Nephron (organoid): ENCODE measurements around the gene ARFGEF2.
A peak's percentile ranks its signal among the peaks of the same experiment; 100 is the strongest.

Experiments used
- H3K27ac Mint-ChIP-seq, 3 experiments: 2 replicates each; pipeline ENCODE4 v1.8.0; 2020; ENCODE audit warnings: mixed read lengths in 3 of 3, mild to moderate bottlenecking in 2 of 3, moderate library complexity in 1 of 3
- H3K27me3 Mint-ChIP-seq: 2 replicates; pipeline ENCODE4 v1.8.0; 2021; ENCODE audit warnings: low read depth, mild to moderate bottlenecking, moderate library complexity, mixed read lengths
- H3K36me3 Mint-ChIP-seq: 2 replicates; pipeline ENCODE4 v1.8.0; 2020; ENCODE audit warnings: low read depth, mixed read lengths
- H3K4me1 Mint-ChIP-seq: 2 replicates; pipeline ENCODE4 v1.8.0; 2020; ENCODE audit warnings: mixed read lengths
- H3K4me3 Mint-ChIP-seq, 3 experiments: 2 replicates each; pipeline ENCODE4 v1.8.0; 2020; ENCODE audit warnings: mild to moderate bottlenecking in 3 of 3, mixed read lengths in 3 of 3, moderate library complexity in 2 of 3
- H3K9me3 Mint-ChIP-seq: 2 replicates; pipeline ENCODE4 v1.8.0; 2020; ENCODE audit warnings: mixed read lengths
- TF ChIP-seq, protein P1 (sequence below), 3 experiments: fragments of 200-600 bp; sonication (generic); IDR thresholded peaks; one replicate each; pipeline ENCODE4 v1.5.0; 2021; ENCODE audit warnings: antibody characterized with exemption in 3 of 3; ENCODE audit not compliant: unreplicated experiment in 3 of 3

ARFGEF2 gene

DNA sequence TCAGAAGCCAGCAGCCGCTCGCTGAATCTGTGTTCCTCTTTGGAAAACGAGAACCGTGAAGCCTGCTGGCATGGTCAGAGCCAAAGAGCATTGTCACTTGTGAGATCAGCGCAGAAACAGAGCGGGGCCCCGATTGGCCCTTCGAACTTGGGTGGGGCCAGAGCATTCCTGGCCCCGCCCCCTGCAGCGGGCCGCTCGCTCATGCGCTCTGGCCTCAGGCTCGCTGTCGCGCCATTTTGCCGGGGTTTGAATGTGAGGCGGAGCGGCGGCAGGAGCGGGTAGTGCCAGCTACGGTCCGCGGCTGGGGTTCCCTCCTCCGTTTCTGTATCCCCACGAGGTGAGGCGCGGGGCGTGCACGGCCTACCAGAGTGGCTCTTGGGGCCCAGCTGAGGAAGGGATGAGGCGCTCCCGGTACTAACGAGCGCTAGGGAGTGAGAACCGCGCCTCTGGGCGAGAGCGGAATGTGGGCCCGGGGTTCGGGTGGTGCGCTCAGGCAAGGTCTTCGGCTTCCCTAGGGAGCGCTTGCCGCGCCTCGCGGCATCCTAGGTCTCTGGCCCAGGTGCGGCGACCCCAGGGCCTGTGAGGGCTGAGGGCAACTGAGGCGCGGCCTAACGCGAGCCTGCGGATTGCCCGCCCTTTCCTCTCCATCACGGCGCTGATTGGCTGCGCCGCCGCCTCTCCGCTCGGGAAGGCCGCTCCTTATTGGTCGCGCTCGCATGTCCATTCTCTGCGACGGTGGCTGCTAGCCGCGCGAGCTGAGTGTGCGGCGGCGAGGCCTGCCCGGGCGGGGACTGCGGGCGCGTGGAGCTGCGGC, 124.8 kb downstream of the ARFGEF2 start, which contains the start of gene CSE1L:
Gene CSE1L, plus strand, starts transcription at position 226 of the 814 bp plus-strand sequence. CDS start 12,152 bp downstream, outside the sequence.
- TF ChIP-seq, protein P1, sequence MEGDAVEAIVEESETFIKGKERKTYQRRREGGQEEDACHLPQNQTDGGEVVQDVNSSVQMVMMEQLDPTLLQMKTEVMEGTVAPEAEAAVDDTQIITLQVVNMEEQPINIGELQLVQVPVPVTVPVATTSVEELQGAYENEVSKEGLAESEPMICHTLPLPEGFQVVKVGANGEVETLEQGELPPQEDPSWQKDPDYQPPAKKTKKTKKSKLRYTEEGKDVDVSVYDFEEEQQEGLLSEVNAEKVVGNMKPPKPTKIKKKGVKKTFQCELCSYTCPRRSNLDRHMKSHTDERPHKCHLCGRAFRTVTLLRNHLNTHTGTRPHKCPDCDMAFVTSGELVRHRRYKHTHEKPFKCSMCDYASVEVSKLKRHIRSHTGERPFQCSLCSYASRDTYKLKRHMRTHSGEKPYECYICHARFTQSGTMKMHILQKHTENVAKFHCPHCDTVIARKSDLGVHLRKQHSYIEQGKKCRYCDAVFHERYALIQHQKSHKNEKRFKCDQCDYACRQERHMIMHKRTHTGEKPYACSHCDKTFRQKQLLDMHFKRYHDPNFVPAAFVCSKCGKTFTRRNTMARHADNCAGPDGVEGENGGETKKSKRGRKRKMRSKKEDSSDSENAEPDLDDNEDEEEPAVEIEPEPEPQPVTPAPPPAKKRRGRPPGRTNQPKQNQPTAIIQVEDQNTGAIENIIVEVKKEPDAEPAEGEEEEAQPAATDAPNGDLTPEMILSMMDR (IDR thresholded peaks at IDR 0.05; ENCODE audit: unreplicated experiment in 3 of 3), result peak in 2 of 3 experiments; percentile 13 to 28
- Mint-ChIP-seq H3K9me3 (no peaks in the 10 kb centered on the region), H3K4me1 (peaks cover 21% of the 10 kb centered on the region), H3K27ac (peak within 1 kb of the TSS; percentile 86 to 98 (median 95)), H3K4me3 (peak within 1 kb of the TSS; percentile 99 to 100 (median 99)), H3K27me3 (no peaks in the 10 kb centered on the region), H3K36me3 (peaks cover 24% of the 10 kb centered on the region)

DNA sequence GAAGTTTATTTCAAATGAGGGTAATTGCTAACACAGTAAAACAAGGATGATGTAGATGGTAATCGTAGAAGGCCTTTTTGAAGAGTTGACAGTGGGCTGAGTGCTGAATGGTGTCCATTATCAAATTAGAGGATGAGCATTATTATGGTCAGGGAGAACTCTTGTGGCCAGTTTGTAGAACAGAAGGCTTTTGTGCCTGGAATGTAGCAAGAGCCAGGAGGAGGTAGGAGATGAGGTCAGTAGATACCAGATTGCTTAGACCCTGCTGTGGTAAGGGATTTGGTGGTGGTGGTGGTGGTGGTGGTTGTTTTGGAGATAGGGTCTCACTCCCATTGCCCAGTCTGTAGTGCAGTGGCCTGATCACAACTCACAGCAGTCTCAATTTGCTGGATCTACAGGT, 130.8 kb downstream of the ARFGEF2 start:
- H3K27me3 Mint-ChIP-seq, result no peaks in the 10 kb centered on the region
- H3K27ac Mint-ChIP-seq, result peak overlapping the region in 1 of 3 experiments; percentile 38
- H3K4me1 Mint-ChIP-seq, result peaks cover 18% of the 10 kb centered on the region
- H3K36me3 Mint-ChIP-seq, result peaks cover 33% of the 10 kb centered on the region
- H3K4me3 Mint-ChIP-seq, result no peak overlapping the region
- TF ChIP-seq, protein P1 (IDR thresholded peaks at IDR 0.05; ENCODE audit: unreplicated experiment in 3 of 3), result no peak
- no peaks in the 10 kb centered on the region for H3K9me3 Mint-ChIP-seq

DNA sequence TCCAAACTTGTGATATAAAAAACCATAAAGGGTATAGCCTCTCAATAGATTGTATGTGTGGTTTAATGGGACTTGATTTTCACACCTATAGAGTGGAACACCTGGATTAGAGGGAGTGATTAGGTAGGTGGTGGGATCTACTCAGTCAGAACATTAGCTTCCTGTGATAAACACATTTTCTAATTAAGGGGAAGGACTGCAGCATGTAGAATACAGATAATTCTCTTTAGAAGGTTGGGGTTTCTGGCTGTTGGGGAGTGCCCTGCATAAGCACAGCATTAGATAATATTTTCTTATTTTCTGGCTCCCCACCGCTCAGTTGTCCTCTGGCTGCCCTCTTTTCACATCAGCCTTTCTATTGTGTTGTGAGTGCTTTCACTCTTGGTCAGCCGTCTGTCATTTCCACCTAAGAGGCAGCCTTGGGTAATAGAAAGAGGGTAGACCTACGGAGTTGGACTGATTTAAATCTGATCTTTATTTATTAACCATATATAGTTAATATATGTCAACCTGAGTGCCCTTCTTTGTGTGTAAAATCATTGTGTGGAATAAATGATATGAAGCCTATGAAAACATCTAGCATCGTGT, 132.6 kb downstream of the ARFGEF2 start:
- H3K4me3 Mint-ChIP-seq, result no peak overlapping the region
- TF ChIP-seq, protein P1 (IDR thresholded peaks at IDR 0.05; ENCODE audit: unreplicated experiment in 3 of 3), result no peak
- no peaks in the 10 kb centered on the region for H3K27me3 Mint-ChIP-seq

DNA sequence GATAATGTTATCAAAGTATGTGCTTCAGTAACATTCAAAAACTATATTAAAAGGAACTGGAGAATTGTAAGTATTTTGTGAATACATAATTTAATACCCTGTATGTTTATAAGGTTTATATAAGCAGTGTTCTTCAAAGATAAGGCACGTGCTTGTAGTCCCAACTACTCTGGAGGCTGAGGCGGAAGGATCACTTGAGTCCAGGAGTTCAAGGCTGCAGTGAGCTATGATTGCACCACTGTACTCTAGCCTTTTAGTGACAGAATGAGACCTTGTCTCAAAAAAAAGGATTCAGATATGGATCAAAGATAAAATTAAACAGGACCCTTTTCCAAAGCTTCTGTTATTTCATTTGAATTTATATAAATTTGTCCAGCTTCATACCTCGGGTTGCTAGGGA, 141.8 kb downstream of the ARFGEF2 start:
- Mint-ChIP-seq H3K4me1 (no peaks in the 10 kb centered on the region), H3K27me3 (no peaks in the 10 kb centered on the region), H3K27ac (no peak overlapping the region), H3K9me3 (no peaks in the 10 kb centered on the region), H3K36me3 (peaks cover 46% of the 10 kb centered on the region), H3K4me3 (no peak overlapping the region)
- TF ChIP-seq, protein P1 (IDR thresholded peaks at IDR 0.05; ENCODE audit: unreplicated experiment in 3 of 3), result no peak

More for the DNA sequence above, 132.6 kb downstream of the ARFGEF2 start:
- Mint-ChIP-seq H3K9me3 (no peaks in the 10 kb centered on the region), H3K36me3 (peaks cover 25% of the 10 kb centered on the region), H3K27ac (peak overlapping the region in 1 of 3 experiments; percentile 19), H3K4me1 (peaks cover 6% of the 10 kb centered on the region)

DNA sequence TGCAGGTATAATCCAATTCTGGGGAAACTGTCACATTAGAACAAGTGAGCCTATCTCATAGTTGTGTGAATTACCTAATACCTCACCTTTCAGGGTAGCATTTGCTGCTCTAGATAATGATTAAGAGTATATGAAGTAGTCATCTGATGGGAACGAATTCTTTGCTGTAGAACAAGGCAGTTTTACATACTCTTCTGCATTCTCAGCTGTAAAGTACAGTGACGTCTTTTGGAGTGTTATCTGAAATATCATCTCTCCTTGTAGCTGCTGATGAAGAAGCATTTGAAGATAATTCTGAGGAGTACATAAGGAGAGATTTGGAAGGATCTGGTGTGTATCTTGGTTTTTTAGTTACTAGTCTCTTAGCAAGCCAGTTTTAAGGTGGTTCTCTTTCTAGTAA, 153.0 kb downstream of the ARFGEF2 start:
- H3K4me1 Mint-ChIP-seq, result no peaks in the 10 kb centered on the region
- no peak overlapping the region for H3K4me3 Mint-ChIP-seq
- no peak overlapping the region for H3K27ac Mint-ChIP-seq
- H3K9me3 Mint-ChIP-seq, result no peaks in the 10 kb centered on the region
- TF ChIP-seq, protein P1 (IDR thresholded peaks at IDR 0.05; ENCODE audit: unreplicated experiment in 3 of 3), result no peak
- peaks cover 61% of the 10 kb centered on the region for H3K36me3 Mint-ChIP-seq
- no peaks in the 10 kb centered on the region for H3K27me3 Mint-ChIP-seq
